Measurements from ENCODE around the gene EMILIN3.

EMILIN3 gene

GRCh38 chr20:41395667-41396664 lies 29.3 kb upstream of the EMILIN3 start:
- H3K36me3 ChIP-seq (ENCODE audit: insufficient read depth, low read length): no peaks in the 10 kb centered on the region
- no peak overlapping the region for H3K9ac ChIP-seq (ENCODE audit: low read depth, low read length)
- no peak for DNase-seq

GRCh38 chr20:41394931-41395666 lies 28.5 kb upstream of the EMILIN3 start:
- no peak for DNase-seq
- no peak for ATAC-seq (ENCODE audit: insufficient read depth, low read depth)

More at GRCh38 chr20:41395667-41396664, 29.3 kb upstream of the EMILIN3 start:
- Histone ChIP-seq H3K79me2 (ENCODE audit: insufficient read depth, low read length) (no peaks in the 10 kb centered on the region), H3K4me2 (ENCODE audit: insufficient read depth, low read length) (no peak overlapping the region), H4K20me1 (ENCODE audit: insufficient read depth, low read length) (no peaks in the 10 kb centered on the region), H3K27ac (ENCODE audit: low read length) (no peak overlapping the region), H3K4me3 (ENCODE audit: low read depth in 1 of 2, low read length in 2 of 2) (no peak overlapping the region), H2AFZ (ENCODE audit: low read depth, low read length) (no peak overlapping the region), H3K27me3 (ENCODE audit: insufficient read depth, low read length, poor library complexity) (no peaks in the 10 kb centered on the region), H3K9me3 (ENCODE audit: insufficient read depth, low read length, severe bottlenecking) (no peaks in the 10 kb centered on the region), H3K4me1 (ENCODE audit: insufficient read depth, low read length) (no peaks in the 10 kb centered on the region)
- ATAC-seq (ENCODE audit: insufficient read depth, low read depth): 0 out of 3 replicates have a peak, but pooled peaks have one; percentile 17
- no peak for TF ChIP-seq CTCF (IDR thresholded peaks at IDR 0.05; ENCODE audit: borderline replicate concordance, extremely low read depth, low read length, poor library complexity, severe bottlenecking)
- TF ChIP-seq EZH2 (IDR thresholded peaks at IDR 0.05; ENCODE audit: borderline replicate concordance, low read depth, low read length, severe bottlenecking): no peak

GRCh38 chr20:41394081-41394480 lies 27.5 kb upstream of the EMILIN3 start:
- ATAC-seq (ENCODE audit: insufficient read depth, low read depth) (no peak), DNase-seq (no peak)
- Histone ChIP-seq H3K4me3 (ENCODE audit: low read depth in 1 of 2, low read length in 2 of 2) (no peak overlapping the region), H3K79me2 (ENCODE audit: insufficient read depth, low read length) (no peaks in the 10 kb centered on the region), H3K9me3 (ENCODE audit: insufficient read depth, low read length, severe bottlenecking) (no peaks in the 10 kb centered on the region), H3K36me3 (ENCODE audit: insufficient read depth, low read length) (no peaks in the 10 kb centered on the region), H3K27ac (ENCODE audit: low read length) (no peak overlapping the region), H3K9ac (ENCODE audit: low read depth, low read length) (no peak overlapping the region), H3K4me1 (ENCODE audit: insufficient read depth, low read length) (no peaks in the 10 kb centered on the region), H3K27me3 (ENCODE audit: insufficient read depth, low read length, poor library complexity) (no peaks in the 10 kb centered on the region), H4K20me1 (ENCODE audit: insufficient read depth, low read length) (no peaks in the 10 kb centered on the region), H2AFZ (ENCODE audit: low read depth, low read length) (no peak overlapping the region), H3K4me2 (ENCODE audit: insufficient read depth, low read length) (no peak overlapping the region)
- TF ChIP-seq EZH2 (IDR thresholded peaks at IDR 0.05; ENCODE audit: borderline replicate concordance, low read depth, low read length, severe bottlenecking) (no peak), CTCF (IDR thresholded peaks at IDR 0.05; ENCODE audit: borderline replicate concordance, extremely low read depth, low read length, poor library complexity, severe bottlenecking) (no peak)

More at GRCh38 chr20:41394931-41395666, 28.5 kb upstream of the EMILIN3 start:
- no peaks in the 10 kb centered on the region for H3K4me1 ChIP-seq (ENCODE audit: insufficient read depth, low read length)
- no peak overlapping the region for H2AFZ ChIP-seq (ENCODE audit: low read depth, low read length)
- no peak overlapping the region for H3K4me2 ChIP-seq (ENCODE audit: insufficient read depth, low read length)
- H3K79me2 ChIP-seq (ENCODE audit: insufficient read depth, low read length): no peaks in the 10 kb centered on the region
- H3K27ac ChIP-seq (ENCODE audit: low read length): no peak overlapping the region
- no peak overlapping the region for H3K4me3 ChIP-seq (ENCODE audit: low read depth in 1 of 2, low read length in 2 of 2)
- no peaks in the 10 kb centered on the region for H3K36me3 ChIP-seq (ENCODE audit: insufficient read depth, low read length)
- H4K20me1 ChIP-seq (ENCODE audit: insufficient read depth, low read length): no peaks in the 10 kb centered on the region
- no peak overlapping the region for H3K9ac ChIP-seq (ENCODE audit: low read depth, low read length)
- H3K9me3 ChIP-seq (ENCODE audit: insufficient read depth, low read length, severe bottlenecking): no peaks in the 10 kb centered on the region
- no peak for TF ChIP-seq EZH2 (IDR thresholded peaks at IDR 0.05; ENCODE audit: borderline replicate concordance, low read depth, low read length, severe bottlenecking)
- no peak for TF ChIP-seq CTCF (IDR thresholded peaks at IDR 0.05; ENCODE audit: borderline replicate concordance, extremely low read depth, low read length, poor library complexity, severe bottlenecking)
- H3K27me3 ChIP-seq (ENCODE audit: insufficient read depth, low read length, poor library complexity): no peaks in the 10 kb centered on the region

Measured in DND-41 (cell line).